Fibroblast of peridontal ligament (primary cell): ENCODE results near the gene DHRS3.
"Not testable (repeated sequence)": the region's sequence is repeated elsewhere in the genome, so short reads cannot be mapped to it uniquely, and the experiment has no call there.

ENCODE experiments used
- DNase-seq: peaks from one replicate; pipeline ENCODE4 v3.0.0-alpha.2; 2010; ENCODE audit errors: extremely low read depth

The DHRS3 gene

GRCh38 chr1:12617901-12618660 lies at the start of gene DHRS3:
Gene DHRS3 (minus strand): TSS chr1:12618210. CDS start chr1:12617348, 862 bp downstream.
- DNase-seq = peak; percentile 75

- no peak for DNase-seq
Measured at GRCh38 chr1:12666141-12666735, 48.2 kb upstream of the DHRS3 start.

DNA sequence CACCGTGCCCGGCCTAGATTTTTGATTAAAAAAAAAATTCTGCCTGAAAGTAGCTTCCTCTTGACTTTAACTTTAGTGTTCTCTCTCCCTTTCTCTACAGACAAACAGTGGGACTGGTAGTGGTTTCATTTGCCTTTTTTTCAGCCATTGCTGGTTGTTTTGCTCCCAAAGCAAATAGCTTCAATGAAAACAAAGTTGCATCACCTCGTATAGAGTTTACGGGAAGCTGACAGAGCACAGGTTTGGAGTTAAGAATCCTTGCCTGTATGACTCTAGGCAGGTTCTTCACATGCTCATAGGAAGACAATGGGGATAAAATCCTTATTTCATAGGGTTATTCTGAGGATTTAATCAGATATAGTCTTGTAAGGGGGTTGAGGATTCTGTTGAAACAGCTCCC lies 47.5 kb upstream of the DHRS3 start:
- DNase-seq = no peak

DNA sequence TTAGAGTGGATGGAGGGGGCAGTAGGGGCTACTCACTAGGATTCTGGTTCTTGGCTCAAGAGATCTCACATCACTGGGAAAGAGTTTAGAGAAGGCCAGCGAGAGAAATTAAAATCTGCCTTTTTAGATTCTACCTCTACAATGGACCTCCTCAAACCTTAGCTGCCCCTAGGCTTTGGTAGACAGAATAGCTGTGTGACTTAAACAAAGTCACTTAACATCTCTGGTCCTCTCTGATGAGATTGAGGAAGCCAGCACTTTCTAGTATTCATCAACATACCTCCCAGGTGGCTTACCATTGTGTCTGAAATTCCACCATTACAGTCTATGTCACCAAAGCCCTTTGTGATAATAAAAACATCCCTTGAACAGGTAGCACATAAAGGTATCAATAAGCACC lies 44.5 kb upstream of the DHRS3 start:
- no peak for DNase-seq

DNA sequence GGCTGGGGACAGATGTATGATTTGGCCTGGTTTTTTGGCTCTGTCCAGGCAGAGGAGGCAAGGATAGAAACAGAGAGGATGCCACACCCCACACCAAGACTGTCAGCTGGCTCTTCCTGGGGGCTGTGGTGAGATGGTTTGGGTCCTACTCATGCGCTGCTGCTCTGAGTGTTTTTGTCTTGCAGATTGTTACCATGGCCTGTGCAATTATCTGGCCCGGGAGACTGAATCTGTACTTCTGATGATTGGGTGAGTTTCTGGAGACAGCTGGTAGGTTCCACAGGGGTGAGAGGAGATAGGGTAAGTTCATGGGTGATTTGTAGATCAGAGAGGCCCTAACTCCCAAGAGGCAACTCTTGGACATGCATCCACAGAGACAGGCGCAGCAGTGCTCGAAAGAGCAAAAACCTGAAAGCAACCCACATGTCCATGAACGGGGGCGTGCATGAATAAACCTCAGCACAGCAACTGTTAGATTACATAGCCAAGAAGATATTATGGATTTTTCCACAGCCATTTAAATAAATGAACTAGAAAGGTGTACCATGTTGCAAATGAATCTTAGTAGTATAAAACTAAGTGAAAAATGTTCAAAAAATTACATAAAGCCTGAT lies 43.7 kb upstream of the DHRS3 start:
- no peak for DNase-seq

- DNase-seq = peak; percentile 84
Measured at GRCh38 chr1:12658531-12659453, 40.8 kb upstream of the DHRS3 start.

GRCh38 chr1:12657885-12658512 lies 40.0 kb upstream of the DHRS3 start:
- not testable (repeated sequence) for DNase-seq

DNA sequence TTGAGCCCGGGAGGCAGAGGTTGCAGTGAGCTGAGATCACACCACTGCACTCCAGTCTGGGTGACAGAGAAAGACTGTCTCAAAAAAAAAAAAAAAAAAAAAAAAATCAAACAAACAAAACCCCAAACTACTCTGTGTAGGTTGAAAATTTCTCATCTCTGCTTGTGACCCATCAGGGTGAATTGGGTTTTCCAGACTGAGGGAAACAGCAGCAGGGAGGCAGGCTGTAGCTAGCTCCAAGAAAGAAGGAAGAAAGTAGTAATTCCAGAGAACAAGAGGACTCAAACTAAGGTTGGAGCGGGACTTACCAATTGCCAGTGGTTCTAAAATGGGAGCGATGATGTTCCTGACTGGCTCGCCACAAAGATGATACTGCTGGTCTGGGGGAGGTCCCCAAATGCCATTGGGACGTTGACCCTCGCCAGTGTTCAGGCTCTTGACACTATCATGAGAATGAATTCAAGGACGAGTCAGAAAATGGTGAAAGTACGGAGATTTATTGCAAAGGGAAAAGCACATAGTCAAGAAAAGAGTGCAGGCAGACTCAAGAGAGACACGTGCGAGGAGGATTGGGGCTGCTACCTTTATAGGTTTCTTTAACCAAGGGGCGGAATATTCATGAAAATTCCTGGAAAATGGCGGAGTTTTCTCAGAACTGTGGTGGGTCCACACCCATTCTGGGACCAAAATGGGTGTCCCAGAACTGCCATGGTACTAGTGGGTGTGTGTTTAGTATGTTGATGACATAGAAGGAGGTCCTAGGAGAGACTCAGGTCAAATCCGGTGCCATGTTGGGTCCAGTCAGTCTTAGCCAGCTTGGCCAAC lies 39.3 kb upstream of the DHRS3 start:
- DNase-seq = no peak

DNA sequence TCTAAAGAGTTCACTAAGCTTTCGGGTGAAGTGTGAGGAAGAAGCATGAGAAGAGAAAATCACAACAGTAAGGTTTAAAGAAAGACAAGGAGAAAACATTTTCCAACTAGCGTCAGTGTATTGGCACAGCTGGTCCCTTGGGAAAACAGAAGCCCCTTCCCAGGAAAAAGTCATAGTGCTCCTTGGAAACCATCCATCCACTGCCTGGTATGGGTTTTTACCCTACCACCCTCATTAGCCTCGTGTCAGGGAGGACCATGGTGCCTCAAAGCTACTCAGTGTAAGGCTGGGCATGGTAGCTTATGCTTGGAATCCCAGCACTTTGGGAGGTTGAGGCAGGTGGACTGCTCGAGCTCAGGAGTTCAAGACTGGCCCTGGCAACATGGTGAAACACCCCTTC lies 38.6 kb upstream of the DHRS3 start:
- no peak for DNase-seq

DNA sequence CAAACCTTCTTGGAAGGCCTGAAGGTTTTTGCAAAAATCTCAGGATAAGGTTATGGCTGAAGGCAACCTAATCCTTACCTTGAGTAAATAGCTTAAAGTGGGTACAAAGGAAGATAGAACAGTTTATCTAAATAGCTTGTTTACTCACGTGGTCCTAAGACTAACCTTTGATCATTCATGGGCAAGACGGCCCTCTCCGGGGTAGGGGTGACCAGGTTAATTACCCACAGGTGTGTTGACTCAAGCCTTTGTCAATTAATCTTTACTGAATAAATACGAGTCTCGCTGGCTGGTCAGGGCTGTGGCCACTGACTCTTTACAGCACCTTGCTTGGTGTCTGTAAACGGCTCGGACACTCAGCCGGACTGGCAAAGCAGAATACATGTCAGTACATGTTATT lies 36.6 kb upstream of the DHRS3 start:
- DNase-seq = no peak

- DNase-seq = peak; percentile 14
Measured at GRCh38 chr1:12654004-12654567, 36.1 kb upstream of the DHRS3 start.

DNA sequence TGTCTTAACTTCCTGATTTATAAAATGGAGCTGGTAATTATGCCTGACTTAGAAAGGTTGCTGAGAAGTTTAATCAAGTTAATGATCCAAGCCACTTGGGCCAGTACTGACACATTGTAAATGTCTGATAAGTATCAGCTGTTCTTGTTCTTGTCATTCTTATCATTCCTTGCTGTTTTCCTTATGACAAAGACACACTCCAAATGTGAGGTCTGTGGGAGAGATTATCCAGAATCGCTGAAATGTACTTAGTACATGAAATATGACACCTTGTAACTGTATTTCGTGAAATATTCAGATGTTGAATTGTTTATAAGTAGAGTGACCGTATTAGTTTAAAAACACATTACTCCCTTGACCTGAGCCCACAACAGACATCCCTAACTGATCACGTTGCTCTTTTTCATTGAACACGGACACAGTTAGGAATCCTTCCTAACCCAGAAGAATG lies 32.0 kb upstream of the DHRS3 start:
- DNase-seq = peak; percentile 44

DNA sequence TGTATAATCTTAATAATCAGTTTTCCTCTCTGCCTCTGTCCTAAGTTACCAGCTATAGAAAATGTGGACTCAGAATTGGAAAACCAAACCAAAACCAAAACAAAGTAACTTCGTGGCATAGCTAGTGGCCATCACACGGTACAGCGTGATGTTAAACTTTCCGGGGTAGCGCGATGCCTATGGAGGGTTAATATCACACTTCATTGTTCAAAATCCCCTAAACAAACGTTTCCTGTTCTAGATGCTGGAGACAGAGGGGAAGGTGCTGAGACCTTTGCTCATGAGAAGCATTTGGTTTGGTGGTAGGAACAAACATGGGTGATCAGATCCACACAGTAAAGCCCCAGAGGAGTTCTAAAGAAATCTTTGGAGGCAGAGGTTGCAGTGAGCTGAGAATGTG lies 30.7 kb upstream of the DHRS3 start:
- no peak for DNase-seq

DNA sequence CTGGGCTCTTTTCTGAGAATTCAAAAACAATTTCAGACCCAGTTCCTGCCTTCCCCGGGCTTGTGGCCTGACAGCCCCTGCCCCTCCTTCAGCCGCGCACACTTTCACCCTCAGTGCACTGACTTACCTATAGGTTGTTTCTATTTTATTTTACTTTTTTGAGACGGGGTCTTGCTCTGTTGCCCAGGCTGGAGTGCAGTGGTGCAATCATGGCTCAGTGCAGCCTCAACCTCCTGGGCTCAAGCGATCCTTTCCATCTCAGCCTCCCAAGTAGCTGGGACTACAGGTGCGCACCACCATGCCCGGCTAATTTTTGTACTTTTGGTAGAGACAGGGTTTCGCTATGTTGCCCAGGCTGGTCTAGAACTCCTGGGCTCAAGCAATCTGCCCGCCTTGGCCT lies 27.4 kb upstream of the DHRS3 start:
- not testable (repeated sequence) for DNase-seq

- DNase-seq = no peak
Measured at GRCh38 chr1:12644829-12645228, 26.8 kb upstream of the DHRS3 start.

DNA sequence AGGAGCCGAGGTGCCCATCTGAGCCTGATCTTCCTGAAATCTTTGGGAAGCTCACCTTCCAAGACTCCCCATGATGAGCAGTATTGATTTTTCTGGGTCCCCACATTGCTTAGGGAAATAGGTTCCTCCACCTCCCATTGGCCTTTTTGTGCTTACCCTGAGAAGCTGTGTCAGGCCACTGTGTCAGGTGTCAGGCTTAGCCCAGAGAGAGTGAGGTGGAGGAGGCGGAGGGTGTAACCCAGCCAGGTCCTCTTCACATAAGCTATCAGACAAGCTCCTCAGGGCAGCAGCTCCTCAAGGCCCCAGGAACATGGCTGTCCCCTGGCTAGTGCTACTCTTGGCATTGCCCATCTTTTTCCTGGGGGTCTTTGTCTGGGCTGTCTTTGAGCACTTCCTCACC lies 26.2 kb upstream of the DHRS3 start:
- no peak for DNase-seq

DNA sequence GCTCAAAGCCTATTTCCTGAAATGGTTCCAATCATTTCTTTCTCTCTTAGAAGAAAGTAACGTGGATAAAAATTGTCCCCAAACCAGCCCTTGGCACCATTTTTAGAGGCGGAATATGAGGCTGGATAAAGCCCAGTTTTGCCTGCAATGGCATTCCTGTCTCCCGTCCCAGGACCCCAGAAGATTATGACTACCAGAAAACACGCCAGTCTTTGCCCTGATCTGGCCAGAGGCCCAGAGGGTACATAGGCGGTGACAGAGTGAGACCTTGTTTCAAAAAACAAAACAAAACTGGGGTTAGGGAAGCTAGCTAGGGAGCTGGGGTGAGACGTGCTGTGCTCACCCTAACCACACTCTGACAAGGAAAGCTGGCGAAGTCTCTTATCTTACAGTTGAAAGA lies 25.8 kb upstream of the DHRS3 start, which contains the start of gene AADACL4:
AADACL4 (plus strand) TSS at position 301 of the 400 bp plus-strand sequence. CDS start 462 bp downstream, outside the sequence.
- DNase-seq = no peak

DNA sequence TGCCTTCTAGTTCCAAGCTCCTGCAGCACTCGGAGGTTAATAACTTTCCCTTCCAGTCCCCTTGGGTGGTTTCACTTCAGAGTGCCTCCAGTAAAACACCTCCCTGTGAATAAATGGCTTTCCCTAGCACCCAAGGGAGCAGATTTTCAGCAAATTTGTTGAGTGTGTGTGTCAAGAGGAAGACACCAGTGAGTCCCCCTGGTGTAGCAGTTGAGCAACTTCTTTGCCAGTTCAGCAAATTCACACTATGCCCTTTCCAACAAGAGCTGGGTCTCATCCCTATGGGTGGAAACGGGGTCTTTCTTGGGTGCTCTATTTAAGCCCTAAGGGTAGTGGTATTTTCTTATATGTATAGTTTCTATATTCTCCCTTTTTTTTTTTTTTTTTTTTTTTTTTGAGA lies 25.1 kb upstream of the DHRS3 start:
- no peak for DNase-seq

GRCh38 chr1:12640958-12641272 lies 22.9 kb upstream of the DHRS3 start:
- no peak for DNase-seq

DNA sequence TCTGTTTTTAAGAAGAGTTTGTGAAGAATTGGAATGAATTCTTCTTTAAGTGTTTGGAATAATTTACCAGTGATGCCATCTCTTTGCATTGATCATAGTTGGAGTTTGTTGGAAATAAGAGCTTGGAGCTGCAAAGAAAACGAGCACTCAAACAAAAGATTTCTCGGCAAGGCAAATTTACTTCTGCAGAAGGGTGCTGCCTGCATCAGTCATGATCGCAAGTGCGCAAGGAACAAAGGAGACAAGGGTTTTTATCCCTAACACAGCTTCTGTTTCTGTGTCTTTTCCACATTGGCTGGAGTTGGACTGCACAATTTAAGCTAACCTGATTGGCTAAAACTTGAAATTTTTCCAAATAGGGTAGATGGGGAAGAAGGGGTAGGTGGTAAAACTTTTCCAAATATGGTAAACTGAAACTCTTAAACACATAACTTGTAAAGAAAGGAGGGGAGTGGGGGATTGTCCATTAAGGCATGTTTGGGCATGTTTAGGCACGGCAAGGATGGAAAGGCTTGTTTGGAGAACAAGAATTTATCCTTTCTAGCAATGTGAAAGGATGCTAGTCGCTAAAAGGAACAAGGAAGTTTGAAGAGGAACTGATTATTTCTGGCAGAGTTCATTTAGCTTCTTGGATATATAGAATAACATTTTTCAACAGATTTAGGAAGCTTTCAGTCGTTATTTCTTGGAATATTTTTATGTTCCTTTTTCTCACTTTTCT lies 22.4 kb upstream of the DHRS3 start:
- DNase-seq = no peak
